K562 (cell line): ENCODE measurements around the gene ZSWIM4. TPM values are rescaled to one million over a fixed set of nuclear protein-coding genes. Genes with fewer than 3 reads are reported as not detected.

Source experiments
- CBFA2T3 ChIP-seq: fragments of 450-650 bp; IDR thresholded peaks from 2 replicates; pipeline ENCODE4 v1.6.1; 2017
- FOXA3 ChIP-seq, 2 experiments: fragments of 450-650 bp in 1 of 2; sonication (generic) in 1 of 2; formaldehyde crosslinking; IDR thresholded peaks in 1 of 2; conservative IDR thresholded peaks in 1 of 2; 2 replicates each; pipeline versions ENCODE4 v1.4.0 to v1.8.0; 2020 to 2022; ENCODE audit warnings: mild to moderate bottlenecking in 2 of 2, missing genetic modification reagents in 1 of 2
- HNRNPL ChIP-seq: fragments of 200-400 bp; formaldehyde crosslinking; IDR thresholded peaks from 2 replicates; pipeline ENCODE4 v1.6.1; 2017; ENCODE audit warnings: low read depth, mild to moderate bottlenecking, low read length
- KDM5B ChIP-seq: fragments of 200-600 bp; sonication (generic); IDR thresholded peaks from 2 replicates; pipeline ENCODE4 v1.6.1; 2012; ENCODE audit warnings: low read depth, mild to moderate bottlenecking, moderate library complexity, low read length, control low read depth, inconsistent platforms; ENCODE audit not compliant: insufficient replicate concordance
- MEIS2 ChIP-seq: fragments of 450-650 bp; IDR thresholded peaks from 2 replicates; pipeline ENCODE4 v1.6.1; 2014; ENCODE audit warnings: mild to moderate bottlenecking; ENCODE audit not compliant: partially characterized antibody
- NR2C2 ChIP-seq, 2 experiments: fragments of 200-800 bp in 1 of 2; sonication (Bioruptor generic) in 1 of 2; sonication (generic) in 1 of 2; formaldehyde crosslinking in 1 of 2; IDR thresholded peaks; 2 replicates each; pipeline versions ENCODE4 v1.6.1 to v1.8.0; 2016 to 2022; ENCODE audit warnings: mild to moderate bottlenecking in 1 of 2, missing compliant biosample characterization in 1 of 2, missing genetic modification characterization in 1 of 2, missing genetic modification reagents in 1 of 2
- PTBP1 ChIP-seq: fragments of 200-400 bp; formaldehyde crosslinking; IDR thresholded peaks from 2 replicates; pipeline ENCODE4 v1.6.1; 2017; ENCODE audit warnings: low read depth, low read length
- SP1 ChIP-seq: sonication (generic); formaldehyde crosslinking; IDR thresholded peaks from 2 replicates; pipeline ENCODE4 v1.8.1; 2022; ENCODE audit warnings: mild to moderate bottlenecking, missing genetic modification reagents
- TRIM28 ChIP-seq: fragments of 450-650 bp; IDR thresholded peaks from 2 replicates; pipeline ENCODE4 v1.6.1; 2017
- WHSC1 ChIP-seq: IDR thresholded peaks from one replicate; pipeline ENCODE4 v1.6.1; 2012; ENCODE audit warnings: low read length, control low read depth, inconsistent platforms
- ZBTB17 ChIP-seq: fragments of 450-650 bp; formaldehyde crosslinking; IDR thresholded peaks from 2 replicates; pipeline ENCODE4 v1.4.0; 2020; ENCODE audit warnings: mild to moderate bottlenecking
- polyA plus RNA-seq, 8 experiments: library from polyadenylated mRNA; depleted of rRNA in 4 of 8; stranded (reverse) in 5 of 8; unstranded in 3 of 8; fragments of >200 nt; fragmentation: Nextera tagmentation in 2 of 8; fragmentation: Illumina TruSeq in 1 of 8; extraction: Ambion mirVana in 2 of 8; extraction: Trizol in 1 of 8; gene quantifications; 2 replicates each; pipeline versions ENCODE4 v1.2.1 to v1.2.3, GENCODE V29; 2011 to 2014; ENCODE audit warnings: inconsistent platforms in 1 of 8, missing spikeins in 1 of 8
- total RNA-seq, 7 experiments: library from RNA; depleted of rRNA in 6 of 7; stranded (reverse); fragments of >200 nt in 6 of 7; fragmentation: Illumina TruSeq in 2 of 7; extraction: Trizol in 2 of 7; gene quantifications; 2 replicates each; pipeline versions ENCODE4 v1.2.1 to v1.2.3, GENCODE V29; 2011 to 2021; ENCODE audit warnings: low replicate concordance in 1 of 7
- TF ChIP-seq, protein P1 (sequence below): conservative IDR thresholded peaks from 2 replicates; pipeline ENCODE4 v1.6.1; 2011; ENCODE audit warnings: low read depth, mild to moderate bottlenecking, low read length; ENCODE audit not compliant: control insufficient read depth
- TF ChIP-seq, protein P2 (sequence below): sonication (generic); formaldehyde crosslinking; IDR thresholded peaks from 2 replicates; pipeline ENCODE4 v1.8.0; 2022; ENCODE audit warnings: missing genetic modification reagents, mild to moderate bottlenecking, borderline replicate concordance
- TF ChIP-seq, protein P3 (sequence below): IDR thresholded peaks from 2 replicates; pipeline ENCODE4 v1.6.1; 2016; ENCODE audit warnings: missing genetic modification characterization, missing compliant biosample characterization
- TF ChIP-seq, protein P4 (sequence below): fragments of 450-650 bp; formaldehyde crosslinking; IDR thresholded peaks from 2 replicates; pipeline ENCODE4 v1.4.0; 2022; ENCODE audit warnings: missing genetic modification characterization
- TF ChIP-seq, protein P5 (sequence below): sonication (generic); formaldehyde crosslinking; IDR thresholded peaks from 2 replicates; pipeline ENCODE4 v1.9.0; 2022; ENCODE audit warnings: mild to moderate bottlenecking, missing genetic modification reagents
- TF ChIP-seq, protein P6 (sequence below): fragments of 250-450 bp; sonication (Bioruptor Pico); IDR thresholded peaks from 2 replicates; pipeline ENCODE4 v1.4.0; 2020; ENCODE audit warnings: mild to moderate bottlenecking

The ZSWIM4 gene
- total and polyA plus RNA-seq, 9 of the 15 experiments (the other 6 are each of a cell fraction or from before 2014, with no cell fraction given) = 0.25 to 3.7 (median 0.79) TPM; not detected in 2

DNA sequence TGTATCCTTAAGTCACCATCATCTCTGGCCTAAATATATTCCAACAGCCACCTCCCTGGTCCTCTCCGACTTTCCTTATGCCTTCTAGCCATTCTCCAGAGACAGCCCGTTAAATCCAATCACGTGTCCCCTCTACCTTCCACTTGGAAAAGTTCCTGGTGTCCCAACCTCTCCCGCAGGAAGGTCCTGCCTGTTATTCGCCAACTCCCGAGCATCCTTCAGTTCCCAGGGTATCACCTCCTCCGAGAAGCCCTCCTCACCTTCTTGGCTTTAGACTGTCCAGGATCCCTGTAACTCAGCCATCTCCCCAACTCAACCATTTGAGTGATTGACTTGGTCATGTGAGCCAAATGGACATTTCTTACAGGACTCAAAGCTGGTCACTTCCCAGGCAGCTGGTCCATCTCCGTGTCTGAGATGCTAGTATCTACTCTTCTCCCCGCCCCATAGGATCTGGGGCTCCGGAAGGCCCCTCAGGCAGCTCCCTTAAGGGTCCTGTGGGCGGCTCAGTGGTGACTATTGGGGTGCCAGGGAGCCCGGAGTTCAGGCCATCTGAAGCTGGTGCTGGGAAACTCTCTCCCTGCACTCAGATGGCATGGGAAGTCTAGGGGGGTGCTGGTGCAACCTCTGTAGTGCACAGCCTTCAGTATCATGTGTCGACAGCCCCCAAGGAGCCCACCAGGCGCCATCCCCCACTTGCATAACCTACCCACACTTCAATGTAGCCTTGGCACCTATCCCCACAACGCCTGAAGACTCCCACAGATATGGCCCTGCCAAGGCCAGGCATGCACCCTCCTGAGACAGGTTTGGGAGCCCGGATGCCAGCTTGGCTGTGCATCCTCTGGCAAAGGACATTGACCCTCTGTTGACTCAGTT, 53.8 kb downstream of the ZSWIM4 start (continued):
- TF ChIP-seq NR2C2 (CRISPR knock-in tag; IDR thresholded peaks at IDR 0.05) = no peak
- no peak for TF ChIP-seq NR2C2 (tag; IDR thresholded peaks at IDR 0.05)
- no peak for TF ChIP-seq SP1 (CRISPR knock-in tag)
- TF ChIP-seq, protein P1, sequence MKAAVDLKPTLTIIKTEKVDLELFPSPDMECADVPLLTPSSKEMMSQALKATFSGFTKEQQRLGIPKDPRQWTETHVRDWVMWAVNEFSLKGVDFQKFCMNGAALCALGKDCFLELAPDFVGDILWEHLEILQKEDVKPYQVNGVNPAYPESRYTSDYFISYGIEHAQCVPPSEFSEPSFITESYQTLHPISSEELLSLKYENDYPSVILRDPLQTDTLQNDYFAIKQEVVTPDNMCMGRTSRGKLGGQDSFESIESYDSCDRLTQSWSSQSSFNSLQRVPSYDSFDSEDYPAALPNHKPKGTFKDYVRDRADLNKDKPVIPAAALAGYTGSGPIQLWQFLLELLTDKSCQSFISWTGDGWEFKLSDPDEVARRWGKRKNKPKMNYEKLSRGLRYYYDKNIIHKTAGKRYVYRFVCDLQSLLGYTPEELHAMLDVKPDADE = no peak
- TF ChIP-seq MEIS2 = peak; percentile 8
- TF ChIP-seq FOXA3 (CRISPR knock-in tag; conservative IDR thresholded peaks at IDR 0.05 in 1 of 2, IDR thresholded peaks at IDR 0.05 in 1 of 2) = no peak
- TF ChIP-seq, protein P2, sequence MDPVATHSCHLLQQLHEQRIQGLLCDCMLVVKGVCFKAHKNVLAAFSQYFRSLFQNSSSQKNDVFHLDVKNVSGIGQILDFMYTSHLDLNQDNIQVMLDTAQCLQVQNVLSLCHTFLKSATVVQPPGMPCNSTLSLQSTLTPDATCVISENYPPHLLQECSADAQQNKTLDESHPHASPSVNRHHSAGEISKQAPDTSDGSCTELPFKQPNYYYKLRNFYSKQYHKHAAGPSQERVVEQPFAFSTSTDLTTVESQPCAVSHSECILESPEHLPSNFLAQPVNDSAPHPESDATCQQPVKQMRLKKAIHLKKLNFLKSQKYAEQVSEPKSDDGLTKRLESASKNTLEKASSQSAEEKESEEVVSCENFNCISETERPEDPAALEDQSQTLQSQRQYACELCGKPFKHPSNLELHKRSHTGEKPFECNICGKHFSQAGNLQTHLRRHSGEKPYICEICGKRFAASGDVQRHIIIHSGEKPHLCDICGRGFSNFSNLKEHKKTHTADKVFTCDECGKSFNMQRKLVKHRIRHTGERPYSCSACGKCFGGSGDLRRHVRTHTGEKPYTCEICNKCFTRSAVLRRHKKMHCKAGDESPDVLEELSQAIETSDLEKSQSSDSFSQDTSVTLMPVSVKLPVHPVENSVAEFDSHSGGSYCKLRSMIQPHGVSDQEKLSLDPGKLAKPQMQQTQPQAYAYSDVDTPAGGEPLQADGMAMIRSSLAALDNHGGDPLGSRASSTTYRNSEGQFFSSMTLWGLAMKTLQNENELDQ (CRISPR knock-in tag) = no peak
- no peak for TF ChIP-seq HNRNPL
- no peak for TF ChIP-seq TRIM28
- TF ChIP-seq KDM5B = no peak
- TF ChIP-seq PTBP1 = no peak
- TF ChIP-seq CBFA2T3 = no peak
- TF ChIP-seq ZBTB17 (CRISPR knock-in tag) = no peak
- no peak for TF ChIP-seq WHSC1
- TF ChIP-seq, protein P3, sequence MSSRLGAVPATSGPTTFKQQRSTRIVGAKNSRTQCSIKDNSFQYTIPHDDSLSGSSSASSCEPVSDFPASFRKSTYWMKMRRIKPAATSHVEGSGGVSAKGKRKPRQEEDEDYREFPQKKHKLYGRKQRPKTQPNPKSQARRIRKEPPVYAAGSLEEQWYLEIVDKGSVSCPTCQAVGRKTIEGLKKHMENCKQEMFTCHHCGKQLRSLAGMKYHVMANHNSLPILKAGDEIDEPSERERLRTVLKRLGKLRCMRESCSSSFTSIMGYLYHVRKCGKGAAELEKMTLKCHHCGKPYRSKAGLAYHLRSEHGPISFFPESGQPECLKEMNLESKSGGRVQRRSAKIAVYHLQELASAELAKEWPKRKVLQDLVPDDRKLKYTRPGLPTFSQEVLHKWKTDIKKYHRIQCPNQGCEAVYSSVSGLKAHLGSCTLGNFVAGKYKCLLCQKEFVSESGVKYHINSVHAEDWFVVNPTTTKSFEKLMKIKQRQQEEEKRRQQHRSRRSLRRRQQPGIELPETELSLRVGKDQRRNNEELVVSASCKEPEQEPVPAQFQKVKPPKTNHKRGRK (tag) = no peak
- TF ChIP-seq, protein P4, sequence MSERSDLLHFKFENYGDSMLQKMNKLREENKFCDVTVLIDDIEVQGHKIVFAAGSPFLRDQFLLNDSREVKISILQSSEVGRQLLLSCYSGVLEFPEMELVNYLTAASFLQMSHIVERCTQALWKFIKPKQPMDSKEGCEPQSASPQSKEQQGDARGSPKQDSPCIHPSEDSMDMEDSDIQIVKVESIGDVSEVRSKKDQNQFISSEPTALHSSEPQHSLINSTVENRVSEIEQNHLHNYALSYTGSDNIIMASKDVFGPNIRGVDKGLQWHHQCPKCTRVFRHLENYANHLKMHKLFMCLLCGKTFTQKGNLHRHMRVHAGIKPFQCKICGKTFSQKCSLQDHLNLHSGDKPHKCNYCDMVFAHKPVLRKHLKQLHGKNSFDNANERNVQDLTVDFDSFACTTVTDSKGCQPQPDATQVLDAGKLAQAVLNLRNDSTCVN (CRISPR knock-in tag) = no peak
- TF ChIP-seq, protein P5, sequence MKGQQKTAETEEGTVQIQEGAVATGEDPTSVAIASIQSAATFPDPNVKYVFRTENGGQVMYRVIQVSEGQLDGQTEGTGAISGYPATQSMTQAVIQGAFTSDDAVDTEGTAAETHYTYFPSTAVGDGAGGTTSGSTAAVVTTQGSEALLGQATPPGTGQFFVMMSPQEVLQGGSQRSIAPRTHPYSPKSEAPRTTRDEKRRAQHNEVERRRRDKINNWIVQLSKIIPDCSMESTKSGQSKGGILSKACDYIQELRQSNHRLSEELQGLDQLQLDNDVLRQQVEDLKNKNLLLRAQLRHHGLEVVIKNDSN (CRISPR knock-in tag) = peak; percentile 37; the same call in 1 of the 2 replicates
- TF ChIP-seq, protein P6, sequence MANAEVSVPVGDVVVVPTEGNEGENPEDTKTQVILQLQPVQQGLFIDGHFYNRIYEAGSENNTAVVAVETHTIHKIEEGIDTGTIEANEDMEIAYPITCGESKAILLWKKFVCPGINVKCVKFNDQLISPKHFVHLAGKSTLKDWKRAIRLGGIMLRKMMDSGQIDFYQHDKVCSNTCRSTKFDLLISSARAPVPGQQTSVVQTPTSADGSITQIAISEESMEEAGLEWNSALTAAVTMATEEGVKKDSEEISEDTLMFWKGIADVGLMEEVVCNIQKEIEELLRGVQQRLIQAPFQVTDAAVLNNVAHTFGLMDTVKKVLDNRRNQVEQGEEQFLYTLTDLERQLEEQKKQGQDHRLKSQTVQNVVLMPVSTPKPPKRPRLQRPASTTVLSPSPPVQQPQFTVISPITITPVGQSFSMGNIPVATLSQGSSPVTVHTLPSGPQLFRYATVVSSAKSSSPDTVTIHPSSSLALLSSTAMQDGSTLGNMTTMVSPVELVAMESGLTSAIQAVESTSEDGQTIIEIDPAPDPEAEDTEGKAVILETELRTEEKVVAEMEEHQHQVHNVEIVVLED (CRISPR knock-in tag) = no peak
